B cell (primary cell): Measurements from ENCODE around the gene KDELR1.

Experiments used
- CTCF ChIP-seq: fragments of 200-600 bp; IDR thresholded peaks from one replicate; pipeline ENCODE4 v1.8.0; 2022; ENCODE audit warnings: antibody characterized with exemption, mild to moderate bottlenecking
- EZH2 ChIP-seq: IDR thresholded peaks from 2 replicates; pipeline ENCODE4 v1.6.1; 2012; ENCODE audit warnings: borderline replicate concordance, low read depth, mild to moderate bottlenecking, moderate library complexity, low read length; ENCODE audit not compliant: insufficient read depth, poor library complexity, severe bottlenecking

GRCh38 chr19:48385461-48386087 is 5.8 kb downstream of the KDELR1 start:
- TF ChIP-seq CTCF: no peak
- no peak for TF ChIP-seq EZH2
